GM03348 (cell line): ENCODE measurements around the gene P2RX7.
"Not testable (repeated sequence)": the region's sequence is repeated elsewhere in the genome, so short reads cannot be mapped to it uniquely, and the experiment has no call there.

Source experiments
- DNase-seq: peaks from one replicate; pipeline ENCODE4 v3.0.0; 2012; ENCODE audit warnings: low spot score

P2RX7 gene

GRCh38 chr12:121172145-121172544 lies 39.5 kb downstream of the P2RX7 start:
- DNase-seq = no peak

- no peak for DNase-seq
Observed at GRCh38 chr12:121175383-121176119, 42.9 kb downstream of the P2RX7 start.

- no peak for DNase-seq
Observed at GRCh38 chr12:121176826-121177529, 44.3 kb downstream of the P2RX7 start.

- DNase-seq = no peak
Observed at GRCh38 chr12:121181181-121181580, 48.5 kb downstream of the P2RX7 start.

GRCh38 chr12:121182222-121182893 lies 49.7 kb downstream of the P2RX7 start:
- no peak for DNase-seq

- DNase-seq = no peak
Observed at GRCh38 chr12:121184425-121184824, 51.7 kb downstream of the P2RX7 start.

- no peak for DNase-seq
Observed at GRCh38 chr12:121184984-121185889, 52.6 kb downstream of the P2RX7 start.

- DNase-seq = no peak
Observed at GRCh38 chr12:121186826-121187225, 54.1 kb downstream of the P2RX7 start.

- DNase-seq = no peak
Observed at GRCh38 chr12:121187501-121187900, 54.8 kb downstream of the P2RX7 start.

- no peak for DNase-seq
Observed at GRCh38 chr12:121188227-121188626, 55.6 kb downstream of the P2RX7 start.

GRCh38 chr12:121189131-121189530 lies 56.5 kb downstream of the P2RX7 start:
- DNase-seq = no peak

GRCh38 chr12:121189619-121190155 lies 57.0 kb downstream of the P2RX7 start:
- no peak for DNase-seq

- peak; percentile 93 for DNase-seq
Observed at GRCh38 chr12:121190523-121191031, 57.9 kb downstream of the P2RX7 start.

GRCh38 chr12:121191151-121191550 lies 58.5 kb downstream of the P2RX7 start:
- DNase-seq = no peak

GRCh38 chr12:121196902-121197301 lies 64.2 kb downstream of the P2RX7 start:
- DNase-seq = no peak

- DNase-seq = no peak
Observed at GRCh38 chr12:121198949-121199348, 66.3 kb downstream of the P2RX7 start.

GRCh38 chr12:121201140-121201539 lies 68.5 kb downstream of the P2RX7 start:
- DNase-seq = not testable (repeated sequence)

- DNase-seq = no peak
Observed at GRCh38 chr12:121202407-121203355, 70.0 kb downstream of the P2RX7 start.

- no peak for DNase-seq
Observed at GRCh38 chr12:121203482-121203881, 70.8 kb downstream of the P2RX7 start.

- DNase-seq = no peak
Observed at GRCh38 chr12:121205491-121205890, 72.8 kb downstream of the P2RX7 start.
